GM11168 (cell line): ENCODE data around the gene PROCR.
"Not testable (repeated sequence)": the region's sequence is repeated elsewhere in the genome, so short reads cannot be mapped to it uniquely, and the experiment has no call there.

Experiments used
- in situ Hi-C: fragments of 300-500 bp; cut with MboI; formaldehyde crosslinking; loops from one replicate; pipeline ENCODE4 v1.12.0; 2022; ENCODE audit warnings: low sequenced_read_pairs; ENCODE audit not compliant: unreplicated experiment

Gene PROCR

GRCh38 chr20:35191419-35192117 is 19.7 kb downstream of the PROCR start:
- in situ Hi-C loops: no loop called here

- in situ Hi-C loops: no loop called here
These were observed 20.4 kb downstream of the PROCR start for GRCh38 chr20:35192118-35192872.

GRCh38 chr20:35193031-35193791 is 21.3 kb downstream of the PROCR start:
- in situ Hi-C loops: not testable (repeated sequence)

GRCh38 chr20:35196313-35196712 is 24.4 kb downstream of the PROCR start:
- in situ Hi-C loops: no loop called here

- in situ Hi-C loops: loop anchor here (25.0 kb wide), 1 partner anchor 362 kb away; the partner anchor contains the start of gene NCOA6
These were observed 27.9 kb downstream of the PROCR start for GRCh38 chr20:35199740-35200139.

- in situ Hi-C loops: loop anchor here (25.0 kb wide), 1 partner anchor 363 kb away; the partner anchor contains the start of gene NCOA6
These were observed 28.4 kb downstream of the PROCR start for GRCh38 chr20:35200267-35200666.

GRCh38 chr20:35201467-35201866 is 29.6 kb downstream of the PROCR start:
- in situ Hi-C loops: loop anchor here (25.0 kb wide), 1 partner anchor 364 kb away; the partner anchor contains the start of gene NCOA6

- in situ Hi-C loops: loop anchor here (25.0 kb wide), 1 partner anchor 370 kb away; the partner anchor contains the start of gene NCOA6
These were observed 34.9 kb downstream of the PROCR start for GRCh38 chr20:35206802-35207201.

- in situ Hi-C loops: loop anchor here (25.0 kb wide), 1 partner anchor 371 kb away; the partner anchor contains the start of gene NCOA6
These were observed 36.2 kb downstream of the PROCR start for GRCh38 chr20:35207950-35208611.

- in situ Hi-C loops: loop anchor here (10.0 to 25.0 kb wide), 2 partner anchors 121 to 378 kb away; partner anchors contain the start of genes NCOA6 and TRPC4AP
These were observed 43.4 kb downstream of the PROCR start for GRCh38 chr20:35215066-35215956.

GRCh38 chr20:35216541-35216940 is 44.7 kb downstream of the PROCR start:
- in situ Hi-C loops: loop anchor here (10.0 to 25.0 kb wide), 2 partner anchors 122 to 379 kb away; partner anchors contain the start of genes NCOA6 and TRPC4AP

GRCh38 chr20:35223941-35224340 is 52.1 kb downstream of the PROCR start:
- in situ Hi-C loops: loop anchor here (25.0 kb wide), 1 partner anchor 387 kb away; the partner anchor contains the start of gene NCOA6

- in situ Hi-C loops: loop anchor here (25.0 kb wide), 1 partner anchor 387 kb away; the partner anchor contains the start of gene NCOA6
These were observed 52.7 kb downstream of the PROCR start for GRCh38 chr20:35224536-35224935.

- in situ Hi-C loops: no loop called here
These were observed 53.6 kb downstream of the PROCR start for GRCh38 chr20:35225319-35226125.

- in situ Hi-C loops: no loop called here
These were observed 54.4 kb downstream of the PROCR start, which contains the start of gene MMP24 for GRCh38 chr20:35226126-35226883. Gene MMP24, plus strand, starts transcription at chr20:35226690. Its CDS starts 49 bp downstream, at chr20:35226739.
